Testis (tissue), 2 donors: ENCODE results near the gene MYO1E.

Experiments used
- POLR2A ChIP-seq: fragments of 450-650 bp; IDR thresholded peaks from one replicate; pipeline ENCODE4 v1.6.1; 2017; ENCODE audit warnings: antibody characterized with exemption, mild to moderate bottlenecking, moderate library complexity
- TF ChIP-seq, protein P1 (sequence below), 3 experiments: fragments of 450-650 bp in 2 of 3; fragments of 200-600 bp in 1 of 3; sonication (generic) in 1 of 3; IDR thresholded peaks; one replicate each; pipeline ENCODE4 v1.5.1; 2016 to 2019; ENCODE audit warnings: antibody characterized with exemption in 3 of 3, mild to moderate bottlenecking in 2 of 3, moderate library complexity in 1 of 3

GRCh38 chr15:59350421-59350732, 22.3 kb downstream of the MYO1E start:
- TF ChIP-seq, protein P1, sequence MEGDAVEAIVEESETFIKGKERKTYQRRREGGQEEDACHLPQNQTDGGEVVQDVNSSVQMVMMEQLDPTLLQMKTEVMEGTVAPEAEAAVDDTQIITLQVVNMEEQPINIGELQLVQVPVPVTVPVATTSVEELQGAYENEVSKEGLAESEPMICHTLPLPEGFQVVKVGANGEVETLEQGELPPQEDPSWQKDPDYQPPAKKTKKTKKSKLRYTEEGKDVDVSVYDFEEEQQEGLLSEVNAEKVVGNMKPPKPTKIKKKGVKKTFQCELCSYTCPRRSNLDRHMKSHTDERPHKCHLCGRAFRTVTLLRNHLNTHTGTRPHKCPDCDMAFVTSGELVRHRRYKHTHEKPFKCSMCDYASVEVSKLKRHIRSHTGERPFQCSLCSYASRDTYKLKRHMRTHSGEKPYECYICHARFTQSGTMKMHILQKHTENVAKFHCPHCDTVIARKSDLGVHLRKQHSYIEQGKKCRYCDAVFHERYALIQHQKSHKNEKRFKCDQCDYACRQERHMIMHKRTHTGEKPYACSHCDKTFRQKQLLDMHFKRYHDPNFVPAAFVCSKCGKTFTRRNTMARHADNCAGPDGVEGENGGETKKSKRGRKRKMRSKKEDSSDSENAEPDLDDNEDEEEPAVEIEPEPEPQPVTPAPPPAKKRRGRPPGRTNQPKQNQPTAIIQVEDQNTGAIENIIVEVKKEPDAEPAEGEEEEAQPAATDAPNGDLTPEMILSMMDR (IDR thresholded peaks at IDR 0.05) = no peak
- no peak for TF ChIP-seq POLR2A
